ENCODE measurements around the gene PRKACG.
A peak's percentile ranks its signal among the peaks of the same experiment; 100 is the strongest.

Gene PRKACG

GRCh38 chr9:68979538-68980314 lies 34.2 kb downstream of the PRKACG start:
- no peaks in the 10 kb centered on the region for H3K79me2 ChIP-seq (ENCODE audit: control insufficient read depth, insufficient read depth, low read length, poor library complexity)
- no peak overlapping the region for H2AK5ac ChIP-seq (ENCODE audit: low read length)
- no peak overlapping the region for H4K91ac ChIP-seq (ENCODE audit: low read depth, low read length)
- DNase-seq = no peak
- H3K4ac ChIP-seq (ENCODE audit: low read depth, low read length) = no peak overlapping the region
- peaks cover 2% of the 10 kb centered on the region for H3K9me3 ChIP-seq (ENCODE audit: insufficient read depth, low read depth, low read length)
- no peak overlapping the region for H3K27ac ChIP-seq (ENCODE audit: low read depth, low read length)
- no peak overlapping the region for H2BK120ac ChIP-seq (ENCODE audit: insufficient read depth, low read length, poor library complexity)
- no peak overlapping the region for H2BK5ac ChIP-seq (ENCODE audit: low read depth, low read length, poor library complexity)
- H4K12ac ChIP-seq (ENCODE audit: low read depth, low read length) = no peak overlapping the region
- peaks cover 0 to 8% of the 10 kb centered on the region in 2 experiments for H3K4me1 ChIP-seq (ENCODE audit: control insufficient read depth in 1 of 2, insufficient read depth in 2 of 2, low read length in 2 of 2)
- H4K8ac ChIP-seq (ENCODE audit: low read depth, low read length) = no peak overlapping the region
- no peak overlapping the region for H3K9ac ChIP-seq (ENCODE audit: low read length)
- H3K4me2 ChIP-seq (ENCODE audit: low read length) = no peak overlapping the region
- H3K4me3 ChIP-seq (ENCODE audit: low read depth, low read length) = no peak overlapping the region
- no peak overlapping the region for H3K18ac ChIP-seq (ENCODE audit: low read length)
- H3K79me1 ChIP-seq (ENCODE audit: low read length) = no peaks in the 10 kb centered on the region
- no peak overlapping the region for H2BK12ac ChIP-seq (ENCODE audit: low read length)
- H3K23ac ChIP-seq (ENCODE audit: low read length) = no peak overlapping the region
- no peak overlapping the region for H2AFZ ChIP-seq (ENCODE audit: insufficient read depth, low read length, poor library complexity)
- no peak overlapping the region for H3K14ac ChIP-seq (ENCODE audit: low read length)
- no CpG with 5 or more reads among the region's 9 CpGs for WGBS (ENCODE audit: extremely low coverage, insufficient coverage, insufficient read length)
- H3K27me3 ChIP-seq (ENCODE audit: insufficient read depth, low read length) = no peaks in the 10 kb centered on the region
- no peaks in the 10 kb centered on the region for H3K36me3 ChIP-seq (ENCODE audit: control insufficient read depth in 1 of 2, insufficient read depth in 2 of 2, low read length in 2 of 2)

DNA sequence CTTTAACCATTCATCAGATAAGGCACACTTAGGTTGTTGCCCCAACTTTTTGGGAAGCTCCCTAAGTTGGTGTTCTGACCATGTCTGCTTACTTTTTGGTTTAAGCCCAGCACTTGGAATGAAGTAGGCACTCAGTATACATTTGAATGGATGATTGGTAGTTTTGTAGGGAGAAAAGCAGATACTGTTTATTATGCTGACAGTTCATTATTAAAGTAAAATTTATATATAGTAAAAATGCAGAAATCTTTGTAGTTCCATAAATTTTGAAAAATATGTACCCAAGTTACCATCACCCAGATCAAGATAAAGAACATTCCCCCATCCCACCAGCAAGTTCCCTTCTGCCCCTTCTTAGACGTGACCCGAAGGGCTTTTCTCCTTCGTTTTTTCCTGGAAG lies 35.4 kb downstream of the PRKACG start:
- Histone ChIP-seq H4K91ac (ENCODE audit: low read depth, low read length) (no peak overlapping the region), H4K8ac (ENCODE audit: low read depth, low read length) (no peak overlapping the region), H3K4me1 (ENCODE audit: control insufficient read depth in 1 of 2, insufficient read depth in 2 of 2, low read length in 2 of 2) (peaks cover 0 to 8% of the 10 kb centered on the region in 2 experiments), H3K79me1 (ENCODE audit: low read length) (no peaks in the 10 kb centered on the region), H4K12ac (ENCODE audit: low read depth, low read length) (no peak overlapping the region), H3K14ac (ENCODE audit: low read length) (no peak overlapping the region), H3K9ac (ENCODE audit: low read length) (no peak overlapping the region), H3K23ac (ENCODE audit: low read length) (no peak overlapping the region), H3K79me2 (ENCODE audit: control insufficient read depth, insufficient read depth, low read length, poor library complexity) (no peaks in the 10 kb centered on the region), H3K9me3 (ENCODE audit: insufficient read depth, low read depth, low read length) (peaks cover 2% of the 10 kb centered on the region), H2AK5ac (ENCODE audit: low read length) (no peak overlapping the region), H3K36me3 (ENCODE audit: control insufficient read depth in 1 of 2, insufficient read depth in 2 of 2, low read length in 2 of 2) (peaks cover 0 to 2% of the 10 kb centered on the region in 2 experiments), H3K4me2 (ENCODE audit: low read length) (no peak overlapping the region), H2BK12ac (ENCODE audit: low read length) (no peak overlapping the region), H3K27ac (ENCODE audit: low read depth, low read length) (no peak overlapping the region), H3K18ac (ENCODE audit: low read length) (no peak overlapping the region), H2BK120ac (ENCODE audit: insufficient read depth, low read length, poor library complexity) (no peak overlapping the region), H3K4ac (ENCODE audit: low read depth, low read length) (no peak overlapping the region), H3K4me3 (ENCODE audit: low read depth, low read length) (no peak overlapping the region), H3K27me3 (ENCODE audit: insufficient read depth, low read length) (no peaks in the 10 kb centered on the region), H2BK5ac (ENCODE audit: low read depth, low read length, poor library complexity) (no peak overlapping the region), H2AFZ (ENCODE audit: insufficient read depth, low read length, poor library complexity) (no peak overlapping the region)
- no CpG with 5 or more reads among the region's 3 CpGs for WGBS (ENCODE audit: extremely low coverage, insufficient coverage, insufficient read length)
- no peak for DNase-seq

DNA sequence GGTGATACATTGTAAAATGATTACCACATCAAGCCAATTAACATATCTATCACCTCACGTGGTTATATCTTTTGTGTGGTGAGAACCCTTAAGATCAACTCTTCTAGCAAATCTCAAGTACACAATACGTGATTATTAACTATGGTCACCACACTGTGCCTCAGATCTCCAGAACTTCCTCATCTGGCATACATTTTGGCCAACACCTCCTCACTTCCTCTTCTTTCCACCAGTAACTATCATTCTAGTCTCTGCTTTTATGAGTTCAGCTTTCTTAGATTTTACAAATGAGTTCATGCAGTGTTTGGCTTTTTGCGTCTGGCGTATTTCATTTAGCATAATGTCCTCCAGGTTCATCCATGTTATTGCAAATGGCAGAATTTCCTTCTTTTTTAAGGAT lies 35.8 kb downstream of the PRKACG start:
- Histone ChIP-seq H3K4me2 (ENCODE audit: low read length) (no peak overlapping the region), H3K4me1 (ENCODE audit: control insufficient read depth in 1 of 2, insufficient read depth in 2 of 2, low read length in 2 of 2) (peaks cover 0 to 8% of the 10 kb centered on the region in 2 experiments), H2AK5ac (ENCODE audit: low read length) (no peak overlapping the region), H3K18ac (ENCODE audit: low read length) (no peak overlapping the region), H4K91ac (ENCODE audit: low read depth, low read length) (no peak overlapping the region), H3K9ac (ENCODE audit: low read length) (no peak overlapping the region), H3K36me3 (ENCODE audit: control insufficient read depth in 1 of 2, insufficient read depth in 2 of 2, low read length in 2 of 2) (peaks cover 0 to 2% of the 10 kb centered on the region in 2 experiments), H2BK120ac (ENCODE audit: insufficient read depth, low read length, poor library complexity) (no peak overlapping the region), H3K27ac (ENCODE audit: low read depth, low read length) (no peak overlapping the region), H4K8ac (ENCODE audit: low read depth, low read length) (no peak overlapping the region), H3K4ac (ENCODE audit: low read depth, low read length) (no peak overlapping the region), H2BK5ac (ENCODE audit: low read depth, low read length, poor library complexity) (no peak overlapping the region), H4K12ac (ENCODE audit: low read depth, low read length) (no peak overlapping the region), H3K79me1 (ENCODE audit: low read length) (no peaks in the 10 kb centered on the region), H3K79me2 (ENCODE audit: control insufficient read depth, insufficient read depth, low read length, poor library complexity) (no peaks in the 10 kb centered on the region), H3K23ac (ENCODE audit: low read length) (no peak overlapping the region), H3K4me3 (ENCODE audit: low read depth, low read length) (no peak overlapping the region), H3K9me3 (ENCODE audit: insufficient read depth, low read depth, low read length) (peaks cover 2% of the 10 kb centered on the region), H3K27me3 (ENCODE audit: insufficient read depth, low read length) (no peaks in the 10 kb centered on the region), H2AFZ (ENCODE audit: insufficient read depth, low read length, poor library complexity) (no peak overlapping the region), H3K14ac (ENCODE audit: low read length) (no peak overlapping the region), H2BK12ac (ENCODE audit: low read length) (no peak overlapping the region)
- WGBS (ENCODE audit: extremely low coverage, insufficient coverage, insufficient read length) = no CpG with 5 or more reads among the region's 4 CpGs
- DNase-seq = no peak

GRCh38 chr9:68975365-68976043 lies 38.4 kb downstream of the PRKACG start:
- Histone ChIP-seq H3K79me2 (ENCODE audit: control insufficient read depth, insufficient read depth, low read length, poor library complexity) (no peaks in the 10 kb centered on the region), H3K36me3 (ENCODE audit: control insufficient read depth in 1 of 2, insufficient read depth in 2 of 2, low read length in 2 of 2) (peaks cover 0 to 2% of the 10 kb centered on the region in 2 experiments), H3K18ac (ENCODE audit: low read length) (no peak overlapping the region), H3K9ac (ENCODE audit: low read length) (no peak overlapping the region), H3K9me3 (ENCODE audit: insufficient read depth, low read depth, low read length) (peaks cover 2% of the 10 kb centered on the region), H4K8ac (ENCODE audit: low read depth, low read length) (no peak overlapping the region), H3K27me3 (ENCODE audit: insufficient read depth, low read length) (no peaks in the 10 kb centered on the region), H3K4me3 (ENCODE audit: low read depth, low read length) (no peak overlapping the region), H4K91ac (ENCODE audit: low read depth, low read length) (no peak overlapping the region), H3K4ac (ENCODE audit: low read depth, low read length) (no peak overlapping the region), H3K14ac (ENCODE audit: low read length) (no peak overlapping the region), H2BK12ac (ENCODE audit: low read length) (no peak overlapping the region), H2AK5ac (ENCODE audit: low read length) (no peak overlapping the region), H2BK120ac (ENCODE audit: insufficient read depth, low read length, poor library complexity) (no peak overlapping the region), H2BK5ac (ENCODE audit: low read depth, low read length, poor library complexity) (no peak overlapping the region), H3K23ac (ENCODE audit: low read length) (no peak overlapping the region), H3K79me1 (ENCODE audit: low read length) (no peaks in the 10 kb centered on the region), H3K4me1 (ENCODE audit: control insufficient read depth in 1 of 2, insufficient read depth in 2 of 2, low read length in 2 of 2) (peaks cover 0 to 5% of the 10 kb centered on the region in 2 experiments), H4K12ac (ENCODE audit: low read depth, low read length) (no peak overlapping the region), H3K27ac (ENCODE audit: low read depth, low read length) (no peak overlapping the region), H3K4me2 (ENCODE audit: low read length) (no peak overlapping the region), H2AFZ (ENCODE audit: insufficient read depth, low read length, poor library complexity) (no peak overlapping the region)
- DNase-seq = peak in 1 of 2 donors; percentile 4
- WGBS (ENCODE audit: extremely low coverage, insufficient coverage, insufficient read length) = no CpG with 5 or more reads among the region's 5 CpGs

All from trophoblast cell (in vitro differentiated cells and primary cell).